ENCODE data around the gene UBE2I.

- TF ChIP-seq POLR2A (IDR thresholded peaks at IDR 0.05) (no peak), CTCF (IDR thresholded peaks at IDR 0.05) (no peak)
Measured at GRCh38 chr16:1366060-1366711, 56.8 kb downstream of the UBE2I start.

All from adrenal gland (tissue), 5 donors.